Smooth muscle cell (in vitro differentiated cells): ENCODE data around the gene SGK2. TPM values are rescaled to one million over a fixed set of nuclear protein-coding genes. Genes with fewer than 3 reads are reported as not detected.

ENCODE experiments used
- DNase-seq: peaks from one replicate; lab custom pipeline; 2025; ENCODE audit not compliant: unreplicated experiment; lab: John Stamatoyannopoulos, UW
- H2AFZ ChIP-seq: fragments of 200-600 bp; sonication (generic); 2 replicates; pipeline ENCODE4 v1.6.0; 2016; ENCODE audit warnings: antibody characterized with exemption, low read depth, mild to moderate bottlenecking
- H3F3A ChIP-seq: fragments of 200-600 bp; sonication (generic); 2 replicates; pipeline ENCODE4 v1.6.0; 2017; ENCODE audit warnings: antibody characterized with exemption, low read depth
- H3K27ac ChIP-seq: fragments of 200-600 bp; sonication (generic); 2 replicates; pipeline ENCODE4 v1.5.1; 2016; ENCODE audit warnings: low read depth, mild to moderate bottlenecking
- H3K27me3 ChIP-seq: fragments of 200-600 bp; sonication (generic); 2 replicates; pipeline ENCODE4 v1.6.1; 2016; ENCODE audit warnings: low read depth, mild to moderate bottlenecking
- H3K36me3 ChIP-seq: fragments of 200-600 bp; sonication (generic); 2 replicates; pipeline ENCODE4 v1.5.1; 2016; ENCODE audit warnings: low read depth
- H3K4me1 ChIP-seq: fragments of 200-600 bp; sonication (generic); 2 replicates; pipeline ENCODE4 v1.5.1; 2016; ENCODE audit warnings: low read depth
- H3K4me2 ChIP-seq: fragments of 200-600 bp; sonication (generic); 2 replicates; pipeline ENCODE4 v1.6.0; 2016; ENCODE audit warnings: mild to moderate bottlenecking
- H3K4me3 ChIP-seq: fragments of 200-600 bp; sonication (generic); 2 replicates; pipeline ENCODE4 v1.5.1; 2016; ENCODE audit warnings: mild to moderate bottlenecking
- H3K79me2 ChIP-seq: fragments of 200-600 bp; sonication (generic); 2 replicates; pipeline ENCODE4 v1.6.0; 2016; ENCODE audit warnings: low read depth, mild to moderate bottlenecking
- H3K9ac ChIP-seq: fragments of 200-600 bp; sonication (generic); 2 replicates; pipeline ENCODE4 v1.6.0; 2016; ENCODE audit warnings: low read depth
- H3K9me3 ChIP-seq: fragments of 200-600 bp; sonication (generic); replicated peaks from 2 replicates; pipeline ENCODE4 v1.5.1; 2016; ENCODE audit warnings: low read depth
- H4K20me1 ChIP-seq: fragments of 200-600 bp; sonication (generic); 2 replicates; pipeline ENCODE4 v1.6.0; 2016; ENCODE audit warnings: low read depth
- CTCF ChIP-seq: fragments of 200-600 bp; sonication (generic); IDR thresholded peaks from 2 replicates; pipeline ENCODE4 v1.5.1; 2017; ENCODE audit warnings: borderline replicate concordance, mild to moderate bottlenecking, antibody characterized with exemption; ENCODE audit not compliant: insufficient read depth, poor library complexity, severe bottlenecking
- whole genome bisulfite sequencing: methylation state at CpG from one replicate; pipeline ENCODE4 v1.1.7; 2016; ENCODE audit warnings: low lambda C conversion rate; 5-methylcytosine and 5-hydroxymethylcytosine counted together
- polyA plus RNA-seq: library from polyadenylated mRNA; unstranded; fragments of >200 nt; fragmentation: Nextera tagmentation; extraction: Ambion mirVana; gene quantifications from 2 replicates; pipeline ENCODE4 v1.2.1, GENCODE V29; 2016
- total RNA-seq: library from RNA; depleted of rRNA; stranded (reverse); fragments of >200 nt; gene quantifications from 2 replicates; pipeline ENCODE4 v1.2.3, GENCODE V29; 2014

SGK2 gene
- total and polyA plus RNA-seq, 2 experiments from 2014 or later = 0.79 to 2.4 TPM

GRCh38 chr20:43631598-43631997, 72.8 kb downstream of the SGK2 start:
- no peak overlapping the region for H2AFZ ChIP-seq
- no peaks in the 10 kb centered on the region for H3F3A ChIP-seq
- no peak for DNase-seq
- H3K36me3 ChIP-seq = no peaks in the 10 kb centered on the region
- H3K4me3 ChIP-seq = no peak overlapping the region
- TF ChIP-seq CTCF = no peak
- no peak overlapping the region for H3K27ac ChIP-seq
- no peaks in the 10 kb centered on the region for H3K27me3 ChIP-seq
- no peaks in the 10 kb centered on the region for H3K9me3 ChIP-seq
- H4K20me1 ChIP-seq = no peaks in the 10 kb centered on the region
- no peaks in the 10 kb centered on the region for H3K79me2 ChIP-seq
- no peaks in the 10 kb centered on the region for H3K4me1 ChIP-seq
- no peak overlapping the region for H3K4me2 ChIP-seq
- over 99% methylated on average over 8 of the region's 8 CpGs for WGBS
- no peak overlapping the region for H3K9ac ChIP-seq

Other genes starting within 250 kb of the SGK2 start
- gene SRSF6, start 101.1 kb upstream of the SGK2 start, total RNA-seq = 85.0 and 96.0 TPM in 2 replicates
- 25.1 and 35.5 TPM in 2 replicates for gene SRSF6, start 101.1 kb upstream of the SGK2 start, polyA plus RNA-seq
- gene L3MBTL1, start 51.3 kb upstream of the SGK2 start, total RNA-seq = 8.9 and 9.2 TPM in 2 replicates
- gene L3MBTL1, start 51.3 kb upstream of the SGK2 start, polyA plus RNA-seq = 7.7 and 13.0 TPM in 2 replicates
- gene IFT52, start 31.9 kb downstream of the SGK2 start, total RNA-seq = 46.0 and 46.5 TPM in 2 replicates
- gene IFT52, start 31.9 kb downstream of the SGK2 start, polyA plus RNA-seq = 36.1 and 51.0 TPM in 2 replicates
- gene MYBL2, start 108.1 kb downstream of the SGK2 start, total RNA-seq = 3.4 and 8.6 TPM in 2 replicates
- 25.7 and 26.2 TPM in 2 replicates for gene MYBL2, start 108.1 kb downstream of the SGK2 start, polyA plus RNA-seq
- not detected in 2 replicates for gene GTSF1L, start 168.0 kb downstream of the SGK2 start, total RNA-seq
- not detected in 2 replicates for gene GTSF1L, start 168.0 kb downstream of the SGK2 start, polyA plus RNA-seq